Measurements from ENCODE around the gene APOBR. TPM values are rescaled to one million over a fixed set of nuclear protein-coding genes. Genes with fewer than 3 reads are reported as not detected.

APOBR gene
- total and polyA plus RNA-seq, 9 of the 15 experiments (the other 6 are each of a cell fraction or from before 2014, with no cell fraction given) = 0.08 to 6.1 (median 2.8) TPM; not detected in 1

- no peaks in the 10 kb centered on the region for H3K9me1 ChIP-seq (ENCODE audit: control insufficient read depth, insufficient read depth, low read length)
- H3K9me3 ChIP-seq (replicated peaks; ENCODE audit: control insufficient read depth, insufficient read depth, low read depth, low read length) = no peaks in the 10 kb centered on the region
- H3K36me3 ChIP-seq (ENCODE audit: control insufficient read depth, insufficient read depth, low read length) = peaks cover 44% of the 10 kb centered on the region; the same call in 1 of the 3 replicates
- H3K4me3 ChIP-seq = no peak overlapping the region
- ChIA-PET POLR2A (no interaction called here), CTCF (ENCODE audit: low intra/inter-chr PET ratio) (no interaction called here)
- H3K9ac ChIP-seq (ENCODE audit: insufficient read depth in 1 of 2, low read depth in 2 of 2, low read length in 2 of 2) = 0 out of 4 replicates have a peak overlapping the region, but pooled peaks of 1 of the 2 experiments have one; percentile 17
- ATAC-seq (no peak), FAIRE-seq (no peak), DNase-seq (ENCODE audit: extremely low read depth in 1 of 4, low spot score in 3 of 4) (no peak)
- BruUV-seq (replicated peaks) = no TSS peak
- H2AFZ ChIP-seq (ENCODE audit: low read depth, low read length) = no peak overlapping the region
- H3K79me2 ChIP-seq (ENCODE audit: control insufficient read depth, insufficient read depth, low read length) = no peaks in the 10 kb centered on the region
- intact Hi-C loops (cut with micrococcal nuclease) = no loop called here
- 87% methylated on average over 16 of the region's 16 CpGs for WGBS (ENCODE audit: insufficient coverage, low coverage, missing lambda C conversion rate)
- H4K20me1 ChIP-seq (replicated peaks; ENCODE audit: control insufficient read depth, insufficient read depth, low read length) = no peaks in the 10 kb centered on the region
- no peak overlapping the region for H3K4me2 ChIP-seq (ENCODE audit: insufficient read depth, low read length)
- in situ Hi-C loops (cut with MboI) = loop anchor here (10.0 to 25.0 kb wide), 2 partner anchors 166 to 1734 kb away; no protein-coding TSS in a partner anchor
- no peaks in the 10 kb centered on the region for H3K27me3 ChIP-seq (ENCODE audit: control insufficient read depth in 2 of 2, insufficient read depth in 2 of 2, low read length in 2 of 2)
- peaks cover 0 to 6% of the 10 kb centered on the region in 2 experiments; a peak in 1 of 5 replicates for H3K4me1 ChIP-seq (replicated peaks in 1 of 2; ENCODE audit: control insufficient read depth in 2 of 2, insufficient read depth in 2 of 2, low read length in 2 of 2)
- no peak overlapping the region for H3K27ac ChIP-seq (ENCODE audit: extremely low read depth, low read depth, low read length)
- TF ChIP-seq HNRNPUL1 (IDR thresholded peaks at IDR 0.05; ENCODE audit: low read length) (no peak), CREB3L1 (IDR thresholded peaks at IDR 0.05; ENCODE audit: borderline replicate concordance, low read depth) (no peak), ZNF3 (CRISPR knock-in tag; IDR thresholded peaks at IDR 0.05) (no peak), CBX3 (IDR thresholded peaks at IDR 0.05; ENCODE audit: borderline replicate concordance in 1 of 2, low read length in 2 of 2) (no peak), ZBTB43 (CRISPR knock-in tag; IDR thresholded peaks at IDR 0.05) (no peak), NBN (IDR thresholded peaks at IDR 0.05; ENCODE audit: low read depth) (no peak), SP1 (CRISPR knock-in tag; IDR thresholded peaks at IDR 0.05) (no peak), NEUROD1 (IDR thresholded peaks at IDR 0.05; ENCODE audit: borderline replicate concordance, low read depth, low read length, partially characterized antibody) (no peak), HNRNPH1 (optimal IDR thresholded peaks at IDR 0.05; ENCODE audit: low read depth, low read length) (no peak), TAF15 (IDR thresholded peaks at IDR 0.05; ENCODE audit: low read depth, low read length) (no peak), SREBF2 (CRISPR knock-in tag; IDR thresholded peaks at IDR 0.05) (no peak), FOXM1 (IDR thresholded peaks at IDR 0.05; ENCODE audit: low read depth) (no peak), FOXM1 (CRISPR knock-in tag; IDR thresholded peaks at IDR 0.05; ENCODE audit: low read depth) (no peak)
- TF ChIP-seq, protein P1, sequence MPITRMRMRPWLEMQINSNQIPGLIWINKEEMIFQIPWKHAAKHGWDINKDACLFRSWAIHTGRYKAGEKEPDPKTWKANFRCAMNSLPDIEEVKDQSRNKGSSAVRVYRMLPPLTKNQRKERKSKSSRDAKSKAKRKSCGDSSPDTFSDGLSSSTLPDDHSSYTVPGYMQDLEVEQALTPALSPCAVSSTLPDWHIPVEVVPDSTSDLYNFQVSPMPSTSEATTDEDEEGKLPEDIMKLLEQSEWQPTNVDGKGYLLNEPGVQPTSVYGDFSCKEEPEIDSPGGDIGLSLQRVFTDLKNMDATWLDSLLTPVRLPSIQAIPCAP (CRISPR knock-in tag; IDR thresholded peaks at IDR 0.05; ENCODE audit: borderline replicate concordance) = no peak
- TF ChIP-seq, protein P2, sequence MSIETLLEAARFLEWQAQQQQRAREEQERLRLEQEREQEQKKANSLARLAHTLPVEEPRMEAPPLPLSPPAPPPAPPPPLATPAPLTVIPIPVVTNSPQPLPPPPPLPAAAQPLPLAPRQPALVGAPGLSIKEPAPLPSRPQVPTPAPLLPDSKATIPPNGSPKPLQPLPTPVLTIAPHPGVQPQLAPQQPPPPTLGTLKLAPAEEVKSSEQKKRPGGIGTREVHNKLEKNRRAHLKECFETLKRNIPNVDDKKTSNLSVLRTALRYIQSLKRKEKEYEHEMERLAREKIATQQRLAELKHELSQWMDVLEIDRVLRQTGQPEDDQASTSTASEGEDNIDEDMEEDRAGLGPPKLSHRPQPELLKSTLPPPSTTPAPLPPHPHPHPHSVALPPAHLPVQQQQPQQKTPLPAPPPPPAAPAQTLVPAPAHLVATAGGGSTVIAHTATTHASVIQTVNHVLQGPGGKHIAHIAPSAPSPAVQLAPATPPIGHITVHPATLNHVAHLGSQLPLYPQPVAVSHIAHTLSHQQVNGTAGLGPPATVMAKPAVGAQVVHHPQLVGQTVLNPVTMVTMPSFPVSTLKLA (conservative IDR thresholded peaks at IDR 0.05) = no peak
- TF ChIP-seq, protein P3, sequence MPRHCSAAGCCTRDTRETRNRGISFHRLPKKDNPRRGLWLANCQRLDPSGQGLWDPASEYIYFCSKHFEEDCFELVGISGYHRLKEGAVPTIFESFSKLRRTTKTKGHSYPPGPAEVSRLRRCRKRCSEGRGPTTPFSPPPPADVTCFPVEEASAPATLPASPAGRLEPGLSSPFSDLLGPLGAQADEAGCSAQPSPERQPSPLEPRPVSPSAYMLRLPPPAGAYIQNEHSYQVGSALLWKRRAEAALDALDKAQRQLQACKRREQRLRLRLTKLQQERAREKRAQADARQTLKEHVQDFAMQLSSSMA (CRISPR knock-in tag; IDR thresholded peaks at IDR 0.05) = no peak
Observed at GRCh38 chr16:28478506-28479180, 15.8 kb upstream of the APOBR start.
